HEK293 (cell line): ENCODE data around the gene ARHGAP33.

Experiments
- KLF10 ChIP-seq: fragments of 450-650 bp; IDR thresholded peaks from 2 replicates; pipeline ENCODE4 v1.5.1; 2018; ENCODE audit warnings: missing biosample characterization, mild to moderate bottlenecking, missing genetic modification characterization
- SP3 ChIP-seq: fragments of 450-650 bp; formaldehyde crosslinking; IDR thresholded peaks from 2 replicates; pipeline ENCODE4 v1.5.1; 2016; ENCODE audit warnings: missing biosample characterization, missing genetic modification characterization
- ZBTB11 ChIP-seq: fragments of 450-650 bp; formaldehyde crosslinking; conservative IDR thresholded peaks from 2 replicates; pipeline ENCODE4 v1.5.1; 2016; ENCODE audit warnings: low read depth, missing biosample characterization, missing genetic modification characterization
- ZBTB17 ChIP-seq: fragments of 450-650 bp; formaldehyde crosslinking; IDR thresholded peaks from 2 replicates; pipeline ENCODE4 v1.5.1; 2016; ENCODE audit warnings: missing biosample characterization, missing genetic modification characterization
- ZEB2 ChIP-seq: fragments of 450-650 bp; formaldehyde crosslinking; IDR thresholded peaks from 2 replicates; pipeline ENCODE4 v1.5.1; 2016; ENCODE audit warnings: missing biosample characterization, missing genetic modification characterization
- ZNF132 ChIP-seq: fragments of 450-650 bp; formaldehyde crosslinking; IDR thresholded peaks from 2 replicates; pipeline ENCODE4 v1.5.1; 2017; ENCODE audit warnings: missing biosample characterization, missing genetic modification characterization, borderline replicate concordance
- ZNF138 ChIP-seq: fragments of 450-650 bp; formaldehyde crosslinking; IDR thresholded peaks from 2 replicates; pipeline ENCODE4 v1.5.1; 2016; ENCODE audit warnings: missing biosample characterization, missing genetic modification characterization, borderline replicate concordance
- ZNF16 ChIP-seq: fragments of 450-650 bp; formaldehyde crosslinking; IDR thresholded peaks from 2 replicates; pipeline ENCODE4 v1.5.1; 2016; ENCODE audit warnings: low read depth, missing biosample characterization, missing genetic modification characterization
- ZNF169 ChIP-seq: fragments of 450-650 bp; formaldehyde crosslinking; IDR thresholded peaks from 2 replicates; pipeline ENCODE4 v1.5.1; 2016; ENCODE audit warnings: missing biosample characterization, missing genetic modification characterization
- ZNF19 ChIP-seq: fragments of 450-650 bp; formaldehyde crosslinking; IDR thresholded peaks from 2 replicates; pipeline ENCODE4; 2016; ENCODE audit warnings: missing biosample characterization, missing genetic modification characterization, low read depth
- ZNF23 ChIP-seq: fragments of 450-650 bp; formaldehyde crosslinking; IDR thresholded peaks from 2 replicates; pipeline ENCODE4 v1.5.1; 2016; ENCODE audit warnings: missing biosample characterization, missing genetic modification characterization, borderline replicate concordance
- ZNF394 ChIP-seq: fragments of 450-650 bp; formaldehyde crosslinking; IDR thresholded peaks from 2 replicates; pipeline ENCODE4 v1.5.1; 2016; ENCODE audit warnings: missing biosample characterization, missing genetic modification characterization, mild to moderate bottlenecking, moderate library complexity, borderline replicate concordance
- ZNF514 ChIP-seq: fragments of 450-650 bp; formaldehyde crosslinking; IDR thresholded peaks from 2 replicates; pipeline ENCODE4 v1.5.1; 2016; ENCODE audit warnings: missing biosample characterization, missing genetic modification characterization
- ZNF585B ChIP-seq: fragments of 450-650 bp; formaldehyde crosslinking; IDR thresholded peaks from 2 replicates; pipeline ENCODE4 v1.5.1; 2016; ENCODE audit warnings: missing biosample characterization, missing genetic modification characterization
- ZNF785 ChIP-seq: fragments of 450-650 bp; formaldehyde crosslinking; IDR thresholded peaks from 2 replicates; pipeline ENCODE4 v1.5.1; 2016; ENCODE audit warnings: missing biosample characterization, missing genetic modification characterization
- TF ChIP-seq, protein P1 (sequence below): fragments of 450-650 bp; formaldehyde crosslinking; IDR thresholded peaks from 2 replicates; pipeline ENCODE4 v1.5.1; 2016; ENCODE audit warnings: missing biosample characterization, missing genetic modification characterization
- TF ChIP-seq, protein P2 (sequence below): fragments of 450-650 bp; IDR thresholded peaks from 2 replicates; pipeline ENCODE4 v1.5.1; 2018; ENCODE audit warnings: missing biosample characterization, missing genetic modification characterization
- TF ChIP-seq, protein P3 (sequence below): fragments of 450-650 bp; formaldehyde crosslinking; IDR thresholded peaks from 2 replicates; pipeline ENCODE4; 2016; ENCODE audit warnings: missing biosample characterization, missing genetic modification characterization
- TF ChIP-seq, protein P4 (sequence below): fragments of 450-650 bp; formaldehyde crosslinking; IDR thresholded peaks from 2 replicates; pipeline ENCODE4 v1.5.1; 2016; ENCODE audit warnings: missing biosample characterization, missing genetic modification characterization, borderline replicate concordance
- TF ChIP-seq, protein P5 (sequence below): fragments of 450-650 bp; formaldehyde crosslinking; IDR thresholded peaks from 2 replicates; pipeline ENCODE4 v1.5.1; 2017; ENCODE audit warnings: missing biosample characterization, missing genetic modification characterization

Gene ARHGAP33

GRCh38 chr19:35781650-35782049 lies 6.3 kb downstream of the ARHGAP33 start (continued):
- TF ChIP-seq SP3 (0 out of 2 replicates have a peak, but pooled peaks have one; percentile 15), ZBTB17 (peak; percentile 52; the same call in 1 of the 2 replicates), ZNF138 (tag by site-specific recombination) (no peak), ZNF132 (tag by site-specific recombination) (no peak), ZNF514 (tag by site-specific recombination) (no peak), ZNF16 (tag by site-specific recombination) (no peak), ZNF19 (tag by site-specific recombination) (no peak), KLF10 (tag by site-specific recombination) (no peak), ZNF394 (tag by site-specific recombination) (no peak), ZNF169 (tag by site-specific recombination) (no peak), ZNF585B (tag by site-specific recombination) (no peak), ZEB2 (no peak), ZNF23 (tag by site-specific recombination) (no peak), ZNF785 (no peak), ZBTB11 (tag by site-specific recombination) (no peak)
- TF ChIP-seq, protein P1, sequence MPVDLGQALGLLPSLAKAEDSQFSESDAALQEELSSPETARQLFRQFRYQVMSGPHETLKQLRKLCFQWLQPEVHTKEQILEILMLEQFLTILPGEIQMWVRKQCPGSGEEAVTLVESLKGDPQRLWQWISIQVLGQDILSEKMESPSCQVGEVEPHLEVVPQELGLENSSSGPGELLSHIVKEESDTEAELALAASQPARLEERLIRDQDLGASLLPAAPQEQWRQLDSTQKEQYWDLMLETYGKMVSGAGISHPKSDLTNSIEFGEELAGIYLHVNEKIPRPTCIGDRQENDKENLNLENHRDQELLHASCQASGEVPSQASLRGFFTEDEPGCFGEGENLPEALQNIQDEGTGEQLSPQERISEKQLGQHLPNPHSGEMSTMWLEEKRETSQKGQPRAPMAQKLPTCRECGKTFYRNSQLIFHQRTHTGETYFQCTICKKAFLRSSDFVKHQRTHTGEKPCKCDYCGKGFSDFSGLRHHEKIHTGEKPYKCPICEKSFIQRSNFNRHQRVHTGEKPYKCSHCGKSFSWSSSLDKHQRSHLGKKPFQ (tag by site-specific recombination): no peak
- TF ChIP-seq, protein P2, sequence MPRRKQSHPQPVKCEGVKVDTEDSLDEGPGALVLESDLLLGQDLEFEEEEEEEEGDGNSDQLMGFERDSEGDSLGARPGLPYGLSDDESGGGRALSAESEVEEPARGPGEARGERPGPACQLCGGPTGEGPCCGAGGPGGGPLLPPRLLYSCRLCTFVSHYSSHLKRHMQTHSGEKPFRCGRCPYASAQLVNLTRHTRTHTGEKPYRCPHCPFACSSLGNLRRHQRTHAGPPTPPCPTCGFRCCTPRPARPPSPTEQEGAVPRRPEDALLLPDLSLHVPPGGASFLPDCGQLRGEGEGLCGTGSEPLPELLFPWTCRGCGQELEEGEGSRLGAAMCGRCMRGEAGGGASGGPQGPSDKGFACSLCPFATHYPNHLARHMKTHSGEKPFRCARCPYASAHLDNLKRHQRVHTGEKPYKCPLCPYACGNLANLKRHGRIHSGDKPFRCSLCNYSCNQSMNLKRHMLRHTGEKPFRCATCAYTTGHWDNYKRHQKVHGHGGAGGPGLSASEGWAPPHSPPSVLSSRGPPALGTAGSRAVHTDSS (tag by site-specific recombination): no peak
- TF ChIP-seq, protein P3, sequence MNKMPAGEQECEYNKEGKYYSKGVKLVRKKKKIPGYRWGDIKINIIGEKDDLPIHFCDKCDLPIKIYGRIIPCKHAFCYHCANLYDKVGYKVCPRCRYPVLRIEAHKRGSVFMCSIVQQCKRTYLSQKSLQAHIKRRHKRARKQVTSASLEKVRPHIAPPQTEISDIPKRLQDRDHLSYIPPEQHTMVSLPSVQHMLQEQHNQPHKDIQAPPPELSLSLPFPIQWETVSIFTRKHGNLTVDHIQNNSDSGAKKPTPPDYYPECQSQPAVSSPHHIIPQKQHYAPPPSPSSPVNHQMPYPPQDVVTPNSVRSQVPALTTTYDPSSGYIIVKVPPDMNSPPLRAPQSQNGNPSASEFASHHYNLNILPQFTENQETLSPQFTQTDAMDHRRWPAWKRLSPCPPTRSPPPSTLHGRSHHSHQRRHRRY: no peak
- TF ChIP-seq, protein P4, sequence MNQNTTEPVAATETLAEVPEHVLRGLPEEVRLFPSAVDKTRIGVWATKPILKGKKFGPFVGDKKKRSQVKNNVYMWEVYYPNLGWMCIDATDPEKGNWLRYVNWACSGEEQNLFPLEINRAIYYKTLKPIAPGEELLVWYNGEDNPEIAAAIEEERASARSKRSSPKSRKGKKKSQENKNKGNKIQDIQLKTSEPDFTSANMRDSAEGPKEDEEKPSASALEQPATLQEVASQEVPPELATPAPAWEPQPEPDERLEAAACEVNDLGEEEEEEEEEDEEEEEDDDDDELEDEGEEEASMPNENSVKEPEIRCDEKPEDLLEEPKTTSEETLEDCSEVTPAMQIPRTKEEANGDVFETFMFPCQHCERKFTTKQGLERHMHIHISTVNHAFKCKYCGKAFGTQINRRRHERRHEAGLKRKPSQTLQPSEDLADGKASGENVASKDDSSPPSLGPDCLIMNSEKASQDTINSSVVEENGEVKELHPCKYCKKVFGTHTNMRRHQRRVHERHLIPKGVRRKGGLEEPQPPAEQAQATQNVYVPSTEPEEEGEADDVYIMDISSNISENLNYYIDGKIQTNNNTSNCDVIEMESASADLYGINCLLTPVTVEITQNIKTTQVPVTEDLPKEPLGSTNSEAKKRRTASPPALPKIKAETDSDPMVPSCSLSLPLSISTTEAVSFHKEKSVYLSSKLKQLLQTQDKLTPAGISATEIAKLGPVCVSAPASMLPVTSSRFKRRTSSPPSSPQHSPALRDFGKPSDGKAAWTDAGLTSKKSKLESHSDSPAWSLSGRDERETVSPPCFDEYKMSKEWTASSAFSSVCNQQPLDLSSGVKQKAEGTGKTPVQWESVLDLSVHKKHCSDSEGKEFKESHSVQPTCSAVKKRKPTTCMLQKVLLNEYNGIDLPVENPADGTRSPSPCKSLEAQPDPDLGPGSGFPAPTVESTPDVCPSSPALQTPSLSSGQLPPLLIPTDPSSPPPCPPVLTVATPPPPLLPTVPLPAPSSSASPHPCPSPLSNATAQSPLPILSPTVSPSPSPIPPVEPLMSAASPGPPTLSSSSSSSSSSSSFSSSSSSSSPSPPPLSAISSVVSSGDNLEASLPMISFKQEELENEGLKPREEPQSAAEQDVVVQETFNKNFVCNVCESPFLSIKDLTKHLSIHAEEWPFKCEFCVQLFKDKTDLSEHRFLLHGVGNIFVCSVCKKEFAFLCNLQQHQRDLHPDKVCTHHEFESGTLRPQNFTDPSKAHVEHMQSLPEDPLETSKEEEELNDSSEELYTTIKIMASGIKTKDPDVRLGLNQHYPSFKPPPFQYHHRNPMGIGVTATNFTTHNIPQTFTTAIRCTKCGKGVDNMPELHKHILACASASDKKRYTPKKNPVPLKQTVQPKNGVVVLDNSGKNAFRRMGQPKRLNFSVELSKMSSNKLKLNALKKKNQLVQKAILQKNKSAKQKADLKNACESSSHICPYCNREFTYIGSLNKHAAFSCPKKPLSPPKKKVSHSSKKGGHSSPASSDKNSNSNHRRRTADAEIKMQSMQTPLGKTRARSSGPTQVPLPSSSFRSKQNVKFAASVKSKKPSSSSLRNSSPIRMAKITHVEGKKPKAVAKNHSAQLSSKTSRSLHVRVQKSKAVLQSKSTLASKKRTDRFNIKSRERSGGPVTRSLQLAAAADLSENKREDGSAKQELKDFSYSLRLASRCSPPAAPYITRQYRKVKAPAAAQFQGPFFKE (tag by site-specific recombination): no peak
- TF ChIP-seq, protein P5, sequence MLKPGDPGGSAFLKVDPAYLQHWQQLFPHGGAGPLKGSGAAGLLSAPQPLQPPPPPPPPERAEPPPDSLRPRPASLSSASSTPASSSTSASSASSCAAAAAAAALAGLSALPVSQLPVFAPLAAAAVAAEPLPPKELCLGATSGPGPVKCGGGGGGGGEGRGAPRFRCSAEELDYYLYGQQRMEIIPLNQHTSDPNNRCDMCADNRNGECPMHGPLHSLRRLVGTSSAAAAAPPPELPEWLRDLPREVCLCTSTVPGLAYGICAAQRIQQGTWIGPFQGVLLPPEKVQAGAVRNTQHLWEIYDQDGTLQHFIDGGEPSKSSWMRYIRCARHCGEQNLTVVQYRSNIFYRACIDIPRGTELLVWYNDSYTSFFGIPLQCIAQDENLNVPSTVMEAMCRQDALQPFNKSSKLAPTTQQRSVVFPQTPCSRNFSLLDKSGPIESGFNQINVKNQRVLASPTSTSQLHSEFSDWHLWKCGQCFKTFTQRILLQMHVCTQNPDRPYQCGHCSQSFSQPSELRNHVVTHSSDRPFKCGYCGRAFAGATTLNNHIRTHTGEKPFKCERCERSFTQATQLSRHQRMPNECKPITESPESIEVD: no peak
